Activated gamma-delta T cell treated with anti-CD3 and anti-CD28 coated beads, Interleukin-2, amount 50 U/mL, for 16 hours (primary cell): ENCODE results near the gene SH3BP2.

Source experiments
- DNase-seq: peaks from one replicate; pipeline ENCODE4 v3.0.0-alpha.2; 2020; ENCODE audit warnings: low read depth

The SH3BP2 gene

DNA sequence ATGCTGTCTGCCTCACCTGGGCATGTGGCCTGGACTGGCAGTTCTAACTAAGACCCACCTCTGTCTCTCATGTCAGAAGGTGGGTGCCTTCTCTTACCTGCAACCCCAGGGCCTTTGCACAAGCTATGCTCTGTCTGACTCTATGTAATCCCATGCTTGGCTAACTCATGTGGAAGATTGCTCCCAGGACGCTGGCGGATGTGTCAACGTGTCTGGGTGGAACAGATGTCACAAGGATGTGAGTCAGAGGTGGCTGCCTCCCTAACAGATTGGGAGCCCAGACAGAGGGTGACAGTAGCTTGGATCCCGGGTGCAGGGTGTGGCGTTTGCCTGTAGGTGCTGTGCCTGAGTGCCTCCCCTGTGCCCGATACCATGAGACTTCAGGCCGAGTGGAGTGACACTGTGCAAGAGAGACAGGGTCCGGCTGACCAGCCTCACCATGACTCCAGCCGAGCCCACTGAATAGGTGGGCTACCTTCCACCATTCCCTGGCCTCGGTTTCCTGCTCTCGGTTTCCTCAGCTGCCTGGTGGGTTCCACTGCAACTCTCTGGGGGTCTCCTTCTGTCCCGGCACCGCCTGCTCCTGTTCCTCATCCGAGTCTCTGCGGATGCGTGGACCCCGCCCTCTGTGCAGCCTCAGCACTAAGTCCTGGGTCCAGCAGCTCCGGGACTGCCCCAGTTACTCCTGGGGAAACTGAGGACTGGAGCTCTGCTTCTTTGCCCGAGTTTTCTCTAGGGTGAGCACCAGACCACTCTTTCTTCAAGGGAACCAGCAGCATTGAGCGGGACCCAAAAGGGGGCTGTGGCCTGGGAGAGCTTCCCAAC, 11.0 kb downstream of the SH3BP2 start:
- no peak for DNase-seq

DNA sequence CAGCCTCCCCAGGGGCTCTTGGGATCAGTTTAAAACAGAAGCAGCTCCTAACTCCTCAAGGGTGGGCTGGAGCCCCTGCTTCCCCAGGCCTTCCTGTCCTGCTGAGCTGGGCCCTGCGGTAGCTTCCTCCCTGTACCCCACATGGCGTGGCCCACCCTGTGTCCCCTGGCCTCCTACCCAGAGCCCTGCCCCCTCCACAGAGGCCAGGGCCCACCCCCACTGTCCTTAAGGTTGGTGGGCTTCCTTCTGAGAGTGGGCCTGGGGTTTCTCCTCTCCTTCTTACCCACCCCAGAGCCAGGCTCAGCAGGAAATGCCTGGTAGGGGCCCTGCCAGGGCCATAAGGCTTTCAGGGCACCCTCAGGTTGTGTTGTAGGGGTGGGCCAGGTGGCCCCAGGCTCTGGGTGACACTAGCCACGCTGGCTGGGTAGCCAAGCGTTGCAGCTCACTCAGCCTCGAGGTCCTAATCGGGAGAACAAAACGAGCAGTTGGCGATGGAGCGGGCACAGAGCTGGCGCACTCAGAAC, 11.6 kb downstream of the SH3BP2 start:
- no peak for DNase-seq

DNA sequence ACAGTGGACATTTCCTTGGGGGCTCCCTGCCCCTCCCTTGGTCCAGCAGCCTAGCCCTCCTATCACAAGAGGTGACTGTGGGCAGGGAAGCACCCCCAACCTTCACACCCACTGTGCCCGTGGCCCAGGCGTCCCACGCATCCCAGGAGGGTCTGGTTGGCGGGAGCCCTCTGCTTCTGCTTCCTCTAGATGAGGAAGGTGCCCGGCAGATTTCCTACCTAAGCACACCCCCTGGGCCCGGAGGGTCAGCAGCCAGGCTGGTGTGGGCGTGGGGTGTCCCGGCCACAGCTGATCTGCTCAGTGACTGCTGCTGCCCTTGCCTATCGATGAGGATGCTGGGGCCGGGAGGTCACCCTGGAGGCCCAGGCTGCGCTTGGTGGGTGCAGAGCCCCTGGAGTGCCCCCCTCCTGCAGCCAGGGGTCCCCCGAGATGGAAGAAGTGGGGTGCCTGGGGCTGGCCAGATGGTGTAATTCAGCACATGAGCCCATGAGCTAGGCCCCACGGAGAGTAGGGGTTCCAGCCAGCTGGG, 12.2 kb downstream of the SH3BP2 start:
- DNase-seq = no peak

DNA sequence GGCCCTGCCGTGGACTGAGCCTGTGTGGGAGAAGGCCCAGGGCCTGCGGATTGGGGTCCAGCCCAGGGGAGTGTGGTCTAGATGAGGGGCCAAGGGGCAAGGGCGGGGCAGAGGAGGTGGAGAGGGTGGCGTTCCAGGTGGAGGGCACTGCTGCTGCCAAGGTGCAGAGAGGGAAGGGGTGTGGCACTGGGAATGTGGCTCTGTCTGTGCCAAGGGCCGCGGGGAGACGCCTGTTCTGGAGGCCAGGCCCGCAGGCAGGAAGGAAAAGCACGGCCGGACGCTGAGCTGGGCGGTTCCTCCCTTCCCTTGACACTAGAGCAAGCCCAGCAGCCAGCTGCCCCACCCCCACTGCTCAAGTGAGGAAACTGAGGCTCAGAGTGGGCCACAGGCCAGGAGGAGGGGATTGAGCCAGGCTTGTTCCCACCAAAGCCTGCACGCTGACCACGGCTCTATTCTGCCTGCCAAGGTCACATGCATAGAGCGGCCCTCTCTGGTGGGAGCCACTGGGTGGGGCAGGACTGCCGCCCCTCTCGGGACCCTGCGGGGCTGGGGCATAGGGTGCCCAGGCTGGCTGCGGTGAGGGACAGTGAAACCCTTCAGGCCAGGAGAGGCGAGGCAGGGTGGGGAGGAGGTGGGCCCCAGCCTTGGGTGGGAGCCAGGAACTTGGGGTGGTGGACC, 13.0 kb downstream of the SH3BP2 start:
- DNase-seq = no peak

DNA sequence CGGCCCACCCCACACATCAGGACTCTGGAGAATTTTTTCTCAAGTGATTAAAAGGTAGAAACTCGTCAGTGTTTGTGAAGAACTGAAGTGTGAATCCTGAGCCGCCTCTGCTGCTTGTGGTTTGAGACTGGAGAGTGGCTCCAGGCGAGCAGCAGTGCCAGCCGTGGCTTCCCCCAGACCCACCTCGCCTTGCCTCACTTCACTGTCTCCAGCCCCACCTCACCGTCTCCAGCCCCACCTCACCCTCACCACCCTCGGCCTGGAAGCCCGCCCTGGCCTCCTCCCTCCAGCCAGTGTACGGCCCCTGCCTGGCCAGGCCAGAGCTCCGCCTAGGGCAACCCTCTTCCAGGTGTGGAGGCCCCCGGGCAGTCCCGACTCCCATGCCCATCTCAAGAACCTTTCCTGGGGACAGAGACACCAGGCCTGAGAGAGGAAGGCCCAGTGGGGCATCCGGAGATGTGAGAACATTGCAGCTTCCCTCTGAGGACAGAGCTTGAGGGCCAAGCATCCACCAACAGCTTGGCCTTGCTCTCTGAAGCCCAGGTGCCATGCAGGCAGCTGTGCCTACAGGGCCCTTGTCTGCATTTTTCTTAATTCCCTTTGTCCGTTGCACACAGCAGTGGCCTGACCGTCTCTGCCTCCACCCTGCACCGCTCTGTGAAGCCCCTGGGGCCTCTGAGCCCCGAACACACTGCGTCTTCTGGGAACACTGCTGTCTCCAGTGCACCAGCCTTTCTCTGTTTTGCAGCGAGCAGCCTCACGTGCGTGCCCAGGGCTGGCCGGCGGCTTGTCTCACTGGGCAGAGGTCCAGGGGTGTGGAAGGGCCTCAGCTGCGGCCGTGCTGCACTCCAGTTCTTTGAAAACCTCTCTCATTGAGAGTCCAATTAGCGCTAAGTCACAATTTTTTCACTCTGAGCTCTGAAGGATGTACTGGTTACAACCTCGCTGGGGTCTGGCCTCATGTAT, 13.8 kb downstream of the SH3BP2 start:
- no peak for DNase-seq

DNA sequence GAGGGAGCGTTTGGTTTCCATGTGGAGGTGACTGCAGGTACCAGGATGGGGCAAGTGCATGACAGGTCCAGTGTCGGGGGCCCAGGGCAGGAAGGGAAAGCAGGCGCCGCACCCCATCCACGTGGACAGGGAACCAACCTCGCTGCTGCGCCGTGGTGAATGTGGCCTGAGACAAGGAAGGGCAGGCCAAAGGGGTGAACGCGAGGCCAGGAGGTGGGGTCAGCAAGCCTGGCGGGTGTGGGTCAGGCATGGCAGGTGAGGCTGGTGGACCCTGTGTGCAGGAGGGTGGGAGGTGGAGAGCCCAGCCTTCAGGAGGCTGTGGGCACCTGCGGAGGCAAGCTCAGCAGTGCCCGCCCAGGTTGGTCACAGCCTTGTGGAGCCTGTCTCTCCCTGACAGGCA, 14.7 kb downstream of the SH3BP2 start:
- DNase-seq = no peak

DNA sequence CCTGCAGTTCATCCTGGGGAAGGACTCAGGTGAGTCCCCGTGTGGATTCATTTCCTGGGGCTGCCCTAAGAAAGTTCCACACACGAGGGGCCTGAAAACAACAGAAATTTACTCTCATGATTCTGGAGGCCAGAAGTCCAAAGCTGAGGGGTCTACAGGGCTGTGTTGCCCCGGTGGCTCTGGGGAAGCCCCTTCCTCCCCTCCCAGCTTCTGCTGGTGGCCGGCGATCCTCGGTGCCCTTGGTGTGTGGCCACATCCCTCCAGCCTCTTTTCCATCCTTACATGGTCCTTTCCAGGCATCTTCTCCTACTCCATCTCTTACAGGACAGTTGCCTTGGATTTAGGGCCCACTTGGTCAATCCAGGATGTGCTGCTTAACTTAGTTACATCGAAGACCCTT, 15.1 kb downstream of the SH3BP2 start:
- no peak for DNase-seq

DNA sequence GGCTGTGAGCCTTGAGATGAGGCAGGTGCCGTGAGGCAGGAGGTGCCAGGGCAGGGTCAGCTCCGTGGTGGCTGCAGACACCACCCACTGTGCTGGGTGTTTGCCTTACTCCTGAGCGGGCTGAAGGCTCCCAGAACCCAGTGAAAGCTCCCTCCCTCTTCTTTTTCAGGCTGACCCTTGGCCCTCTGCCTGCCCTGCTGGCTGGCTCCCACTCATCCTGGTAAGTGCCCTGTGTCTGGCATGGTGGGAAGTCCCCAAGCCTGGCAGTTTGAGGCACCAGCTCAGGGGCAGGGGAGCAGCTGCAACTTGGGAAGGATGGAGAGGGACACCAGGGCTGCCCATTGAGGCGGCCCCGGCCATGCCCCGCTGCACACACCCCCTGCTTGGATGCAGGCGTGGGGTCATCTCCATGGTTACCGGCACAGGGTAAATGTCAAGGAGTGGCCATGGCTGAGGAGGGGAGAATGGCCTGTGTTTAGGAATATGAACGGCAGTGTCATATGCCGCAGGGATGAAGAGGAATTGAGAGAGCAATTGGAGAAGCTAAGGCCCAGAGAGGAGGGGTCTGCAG, 16.8 kb downstream of the SH3BP2 start:
- no peak for DNase-seq

DNA sequence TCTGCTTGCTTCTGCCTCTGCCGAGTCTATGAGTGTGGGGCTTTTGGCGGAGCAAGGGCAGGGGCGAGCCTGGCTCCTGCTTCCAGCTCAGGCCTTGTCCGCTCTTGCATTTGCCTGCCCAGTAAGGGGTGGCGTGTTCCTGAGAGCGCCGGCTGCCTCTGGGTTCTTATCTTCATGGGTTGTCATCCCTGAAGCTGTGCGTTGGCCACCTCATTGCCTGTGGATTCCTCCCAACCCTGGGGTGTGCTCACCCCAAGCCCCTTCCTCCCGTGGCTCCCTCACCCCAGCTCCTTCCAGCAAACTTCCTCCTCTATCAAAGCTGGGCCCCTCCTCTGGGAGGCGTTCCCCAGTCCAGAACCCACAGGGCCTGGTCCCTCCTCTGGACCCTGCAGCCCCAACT, 17.5 kb downstream of the SH3BP2 start:
- no peak for DNase-seq

DNA sequence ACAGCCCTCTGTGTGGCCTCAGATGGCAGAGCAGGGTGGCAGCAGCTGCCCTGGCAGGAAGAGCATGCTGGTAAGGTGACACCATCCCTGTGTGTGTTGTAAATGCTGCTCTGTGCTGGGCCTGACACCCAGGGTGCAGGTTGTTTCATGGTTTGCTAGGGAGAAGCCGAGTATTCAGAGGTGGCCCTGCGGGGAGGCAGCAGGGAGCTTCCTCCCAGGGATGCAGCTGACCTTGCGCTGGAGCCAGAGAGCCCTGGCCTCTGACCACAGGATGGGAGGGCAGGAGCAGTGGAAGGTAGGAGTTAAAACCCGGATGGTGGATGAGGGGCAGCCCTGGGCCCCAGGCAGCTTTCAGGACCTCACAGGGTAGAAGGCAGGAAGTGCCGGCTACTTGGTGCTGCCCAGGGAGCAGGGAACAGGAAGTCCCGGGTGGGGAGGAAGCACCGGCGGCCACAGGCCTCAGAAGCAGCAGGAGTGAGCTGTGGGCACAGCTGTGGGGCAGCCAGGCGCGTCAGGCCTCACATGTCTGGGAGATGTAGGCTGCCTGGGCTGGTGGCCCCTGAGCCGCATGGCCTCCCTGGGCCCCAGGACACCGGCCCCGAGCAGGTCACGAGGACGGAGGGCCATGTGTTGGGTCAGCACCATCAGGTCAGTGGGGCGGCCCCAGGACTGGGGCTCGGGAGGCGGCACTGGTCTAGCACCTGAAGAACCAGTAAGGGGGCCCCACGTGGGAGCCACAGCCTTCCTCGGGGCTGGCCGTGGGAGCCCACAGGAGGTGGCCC, 19.1 kb downstream of the SH3BP2 start:
- no peak for DNase-seq

DNA sequence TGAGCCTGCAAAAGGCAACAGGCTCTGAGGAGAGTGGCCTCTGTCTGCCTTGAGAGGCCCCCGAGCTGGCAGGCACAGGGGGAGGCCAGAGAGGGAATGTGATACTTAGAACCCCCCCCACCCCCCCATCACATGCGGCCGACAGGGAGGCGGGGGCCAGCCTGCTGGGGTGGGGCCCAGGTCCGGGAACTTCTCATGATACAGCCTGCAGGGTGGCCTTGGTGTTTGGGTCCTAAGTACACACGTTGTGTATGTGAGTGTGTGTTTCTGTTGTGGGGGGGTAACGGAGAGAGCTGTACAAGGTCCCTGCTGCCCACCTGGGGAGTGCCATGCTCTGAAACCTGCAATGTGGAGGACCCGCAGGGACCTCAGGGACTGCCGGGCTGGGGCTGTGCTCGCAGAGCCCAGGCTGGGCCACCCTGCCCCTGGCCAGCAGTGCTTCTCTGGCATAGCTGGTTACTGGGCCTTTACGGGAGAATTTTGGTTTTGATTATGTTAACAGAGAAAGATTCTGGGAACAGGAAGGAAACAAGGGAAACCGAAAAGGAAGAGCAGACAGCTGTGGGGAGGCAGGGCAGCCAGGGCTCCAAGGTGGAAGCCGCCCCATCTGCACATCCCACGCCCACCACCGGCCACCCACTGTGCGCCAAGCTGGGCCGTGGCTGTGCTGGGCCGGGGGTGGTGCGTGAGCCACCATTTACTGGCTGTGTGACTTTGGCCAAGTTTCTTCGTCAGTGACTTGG, 19.9 kb downstream of the SH3BP2 start:
- DNase-seq = no peak

DNA sequence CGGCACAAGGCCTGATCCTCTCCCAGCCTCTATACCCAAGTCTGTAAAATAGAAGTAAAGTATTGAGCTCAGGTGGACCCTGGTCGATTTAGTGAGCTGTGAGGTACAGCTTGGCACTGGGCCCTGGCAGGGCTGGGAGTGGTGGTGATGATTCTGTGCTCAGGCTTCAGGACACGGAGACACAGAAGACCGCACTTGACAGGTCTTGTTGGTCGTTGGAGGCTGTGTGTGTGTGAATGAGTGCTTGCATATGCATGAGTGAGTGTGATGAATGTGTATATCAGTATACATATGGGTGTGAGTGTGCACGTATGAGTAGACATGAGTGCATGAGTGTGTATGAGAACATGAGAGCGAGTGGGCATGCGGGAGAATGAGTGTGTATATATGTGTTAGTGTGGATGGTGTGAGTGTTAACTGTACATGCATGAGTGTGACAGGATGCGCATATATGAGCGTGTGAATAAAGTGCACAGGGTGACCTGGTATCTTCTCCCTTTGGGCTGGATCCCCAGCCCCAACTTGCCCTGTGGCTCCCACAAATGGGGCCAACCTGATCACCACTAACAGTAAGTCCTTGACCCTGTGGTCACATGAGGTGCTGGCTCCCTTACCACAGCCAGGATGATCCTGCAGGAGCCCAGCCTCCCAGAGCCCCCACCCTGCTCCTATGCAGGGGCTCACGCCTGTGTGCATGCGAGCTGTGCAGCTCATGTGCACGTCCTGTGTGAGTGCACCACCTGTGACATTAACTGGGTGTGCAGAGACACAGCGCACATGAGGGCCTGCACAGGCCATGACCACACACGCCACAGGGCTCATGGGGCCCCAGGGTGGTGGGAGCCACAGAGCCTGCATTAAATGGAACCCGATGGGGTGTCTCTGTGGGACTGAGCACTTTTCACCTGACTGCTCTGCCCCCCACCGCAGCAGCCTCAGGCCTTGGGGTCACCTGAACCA, 20.8 kb downstream of the SH3BP2 start:
- DNase-seq = no peak

DNA sequence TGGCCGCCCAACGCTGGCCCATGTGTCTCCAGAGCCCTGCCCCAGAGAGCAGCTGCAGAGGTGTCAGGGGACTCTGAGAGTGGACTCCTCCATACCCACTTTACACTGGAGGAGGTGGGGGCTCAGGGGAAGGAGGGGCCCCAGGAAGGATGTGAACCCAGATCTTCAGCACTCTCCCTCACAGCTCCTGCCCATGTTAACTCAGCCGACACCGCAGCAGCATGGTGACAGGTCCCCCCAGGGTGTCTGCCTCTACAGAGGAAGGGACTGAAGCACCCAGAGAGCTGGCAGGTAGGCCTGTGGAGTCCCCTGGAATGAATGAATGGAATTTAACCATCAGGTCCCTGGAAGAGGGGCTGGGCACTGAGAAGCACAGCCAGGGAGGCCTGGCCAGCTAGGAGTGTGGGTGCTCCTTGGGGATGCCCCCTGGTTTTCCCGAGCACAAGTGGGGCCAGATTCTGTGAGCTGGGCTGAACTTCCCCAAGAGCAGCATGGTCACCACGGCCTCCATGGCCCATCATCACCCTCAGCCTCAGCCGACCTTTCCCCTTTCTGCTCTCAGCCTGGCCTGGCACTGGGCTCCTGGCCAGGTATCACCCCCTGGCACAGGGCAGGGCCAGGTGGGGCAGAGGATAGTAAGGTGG, 21.9 kb downstream of the SH3BP2 start:
- DNase-seq = no peak

DNA sequence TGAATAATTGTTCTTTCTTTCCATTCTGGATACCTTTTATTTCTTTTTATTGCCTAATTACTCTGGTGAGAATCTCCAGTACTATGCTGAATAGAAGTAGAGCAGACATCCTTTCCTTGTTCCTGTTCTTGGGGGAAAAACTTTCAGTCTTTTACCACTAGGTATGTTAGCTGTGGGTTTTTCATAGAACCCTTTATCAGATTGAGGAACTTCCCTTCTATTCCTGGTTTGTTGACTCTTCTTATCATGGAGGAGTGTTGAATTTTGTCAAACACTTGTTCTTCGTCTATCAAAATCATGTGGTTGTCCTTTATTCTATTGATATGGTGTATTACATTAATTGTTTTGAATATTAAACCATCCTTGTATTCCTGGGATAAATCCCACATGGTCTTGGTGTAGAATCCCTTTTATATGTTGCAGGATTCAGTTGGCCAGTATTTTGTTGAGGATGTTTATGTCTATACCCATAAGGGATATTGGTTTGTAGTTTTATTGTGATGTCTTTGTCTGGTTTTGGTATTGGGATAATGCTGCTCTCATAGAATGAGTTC, 23.6 kb downstream of the SH3BP2 start:
- DNase-seq = no peak

DNA sequence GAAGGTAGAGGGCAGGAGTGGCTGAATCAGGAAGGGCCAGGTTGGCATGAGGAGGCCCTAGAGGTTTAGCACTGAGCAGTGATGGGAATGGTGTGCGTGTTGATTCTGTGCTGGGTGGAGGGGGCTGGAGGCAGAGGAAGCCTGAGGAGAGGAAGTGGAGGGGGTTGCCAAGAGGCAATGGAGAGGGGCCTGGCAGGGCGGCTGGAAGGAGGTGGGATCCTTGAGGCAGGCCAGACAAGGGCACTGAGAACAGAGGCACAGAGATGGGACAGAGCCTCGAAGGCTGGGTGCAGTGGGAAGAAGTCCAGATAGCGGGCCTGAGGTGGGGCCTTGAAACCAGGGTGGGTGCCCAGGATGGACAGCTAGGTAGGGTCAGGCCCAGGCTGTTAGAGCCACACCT, 24.3 kb downstream of the SH3BP2 start:
- DNase-seq = no peak

DNA sequence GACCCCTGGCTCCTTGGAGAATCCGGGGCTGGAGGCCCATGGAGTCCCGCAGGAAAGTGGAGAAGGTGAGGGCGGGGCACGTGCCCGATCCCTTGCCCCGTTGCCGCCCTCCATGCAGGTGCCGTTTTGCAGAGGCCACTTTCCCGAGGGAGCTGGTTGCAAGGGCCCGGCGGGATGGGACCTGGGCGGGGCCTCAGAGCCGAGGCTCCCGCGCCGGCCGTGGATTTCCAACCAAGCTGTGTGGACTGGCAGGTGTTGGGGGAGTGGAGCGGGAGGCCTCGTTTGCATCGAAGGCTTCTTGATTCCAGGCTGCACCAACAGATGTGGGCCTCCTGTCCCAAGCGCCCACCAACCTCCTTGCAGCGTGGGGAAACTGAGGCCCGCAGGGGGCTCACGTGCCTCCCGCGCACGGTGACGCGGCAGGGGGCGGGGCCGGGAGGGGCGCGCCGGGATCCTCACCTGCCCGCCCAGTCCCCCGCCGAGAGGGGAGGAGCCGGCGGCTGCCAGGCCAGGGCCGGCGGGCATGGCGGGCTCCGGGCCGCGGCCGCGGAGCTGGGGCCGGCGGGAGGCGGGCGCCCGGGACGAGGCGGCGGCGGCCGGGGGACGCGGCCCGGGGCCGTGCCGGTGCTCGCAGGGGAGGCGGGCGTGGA, 24.9 kb downstream of the SH3BP2 start:
- no peak for DNase-seq

DNA sequence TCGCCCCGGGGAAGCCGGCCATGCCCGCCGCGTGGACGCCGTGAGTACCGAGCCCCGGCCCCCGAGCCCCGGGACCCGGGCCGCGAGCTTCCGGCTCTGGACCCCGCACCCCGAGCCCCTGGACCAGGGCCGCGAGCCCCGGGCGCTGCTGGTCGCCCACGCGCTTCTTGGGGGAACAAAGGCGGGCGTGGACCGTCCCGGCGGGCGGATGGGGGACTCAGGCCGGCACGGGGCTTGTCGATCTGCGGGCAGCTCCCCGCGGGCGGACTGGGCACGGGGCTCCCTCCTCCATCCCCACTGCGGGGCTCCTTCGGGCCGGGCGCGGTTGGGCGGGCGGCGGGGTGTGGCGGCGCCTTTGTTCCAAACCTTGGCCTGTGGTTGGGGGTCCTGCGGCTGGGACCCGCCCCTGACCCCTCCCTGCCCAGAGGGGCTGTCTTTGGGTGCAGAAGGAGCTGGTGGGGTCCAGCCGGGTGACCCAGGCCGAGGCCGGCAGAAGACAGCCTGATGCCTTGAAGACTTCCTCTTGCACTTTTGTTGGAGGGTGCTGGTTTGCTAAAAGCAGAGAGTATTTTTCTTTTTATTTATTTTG, 25.6 kb downstream of the SH3BP2 start:
- no peak for DNase-seq
